Mucosa of stomach (tissue), 1 donor: ENCODE measurements around the gene ASPDH.
A peak's percentile ranks its signal among the peaks of the same experiment; 100 is the strongest.

ENCODE experiments used
- H3K27me3 ChIP-seq: one replicate; pipeline ENCODE4 v1.7.0; 2013; ENCODE audit warnings: mild to moderate bottlenecking, low read length; ENCODE audit not compliant: control insufficient read depth, insufficient read depth
- H3K36me3 ChIP-seq: one replicate; pipeline ENCODE4 v1.7.0; 2013; ENCODE audit warnings: low read length; ENCODE audit not compliant: control insufficient read depth, insufficient read depth
- H3K4me1 ChIP-seq: one replicate; pipeline ENCODE4 v1.7.0; 2013; ENCODE audit warnings: mild to moderate bottlenecking, low read length; ENCODE audit not compliant: control insufficient read depth, insufficient read depth
- H3K4me3 ChIP-seq: one replicate; pipeline ENCODE4 v1.7.0; 2013; ENCODE audit warnings: low read length
- H3K9ac ChIP-seq: one replicate; pipeline ENCODE4 v1.7.0; 2013; ENCODE audit warnings: mild to moderate bottlenecking, low read length, moderate library complexity
- H3K9me3 ChIP-seq: one replicate; pipeline ENCODE4 v1.7.0; 2013; ENCODE audit warnings: mild to moderate bottlenecking, low read length, moderate library complexity; ENCODE audit not compliant: control insufficient read depth
- donor health status: Pancreatic carcinoma.

ASPDH gene

GRCh38 chr19:50518091-50519005 is 4.6 kb upstream of the ASPDH start:
- H3K4me3 ChIP-seq, result no peak overlapping the region
- H3K4me1 ChIP-seq, result no peaks in the 10 kb centered on the region
- no peaks in the 10 kb centered on the region for H3K9me3 ChIP-seq
- H3K9ac ChIP-seq, result no peak overlapping the region
- no peaks in the 10 kb centered on the region for H3K36me3 ChIP-seq
- no peaks in the 10 kb centered on the region for H3K27me3 ChIP-seq

- H3K36me3 ChIP-seq, result no peaks in the 10 kb centered on the region
- H3K4me1 ChIP-seq, result no peaks in the 10 kb centered on the region
- H3K27me3 ChIP-seq, result no peaks in the 10 kb centered on the region
- no peak overlapping the region for H3K4me3 ChIP-seq
- no peaks in the 10 kb centered on the region for H3K9me3 ChIP-seq
- H3K9ac ChIP-seq, result no peak overlapping the region
These were observed 4.0 kb upstream of the ASPDH start for GRCh38 chr19:50517704-50518075.

GRCh38 chr19:50516964-50517703 is 3.4 kb upstream of the ASPDH start:
- H3K9me3 ChIP-seq, result no peaks in the 10 kb centered on the region
- no peak overlapping the region for H3K9ac ChIP-seq
- no peaks in the 10 kb centered on the region for H3K27me3 ChIP-seq
- H3K36me3 ChIP-seq, result no peaks in the 10 kb centered on the region
- H3K4me1 ChIP-seq, result no peaks in the 10 kb centered on the region
- H3K4me3 ChIP-seq, result no peak overlapping the region

GRCh38 chr19:50516456-50516855 is 2.7 kb upstream of the ASPDH start:
- no peaks in the 10 kb centered on the region for H3K4me1 ChIP-seq

GRCh38 chr19:50515168-50515561 is 1.5 kb upstream of the ASPDH start:
- H3K4me1 ChIP-seq, result peaks cover 6% of the 10 kb centered on the region
- H3K9me3 ChIP-seq, result no peaks in the 10 kb centered on the region
- H3K9ac ChIP-seq, result no peak overlapping the region
- H3K36me3 ChIP-seq, result no peaks in the 10 kb centered on the region
- H3K4me3 ChIP-seq, result no peak overlapping the region
- no peaks in the 10 kb centered on the region for H3K27me3 ChIP-seq

More at GRCh38 chr19:50516456-50516855, 2.7 kb upstream of the ASPDH start:
- no peak overlapping the region for H3K9ac ChIP-seq
- no peaks in the 10 kb centered on the region for H3K36me3 ChIP-seq
- no peaks in the 10 kb centered on the region for H3K9me3 ChIP-seq
- no peaks in the 10 kb centered on the region for H3K27me3 ChIP-seq
- no peak overlapping the region for H3K4me3 ChIP-seq

GRCh38 chr19:50514346-50515167 is 844 bp upstream of the ASPDH start:
- H3K9ac ChIP-seq, result no peak overlapping the region
- H3K4me3 ChIP-seq, result no peak overlapping the region
- no peaks in the 10 kb centered on the region for H3K27me3 ChIP-seq
- H3K9me3 ChIP-seq, result no peaks in the 10 kb centered on the region
- H3K36me3 ChIP-seq, result no peaks in the 10 kb centered on the region
- peaks cover 8% of the 10 kb centered on the region for H3K4me1 ChIP-seq

- H3K4me3 ChIP-seq, result no peak overlapping the region
- no peaks in the 10 kb centered on the region for H3K9me3 ChIP-seq
- no peaks in the 10 kb centered on the region for H3K36me3 ChIP-seq
- peaks cover 8% of the 10 kb centered on the region for H3K4me1 ChIP-seq
- no peak overlapping the region for H3K9ac ChIP-seq
- H3K27me3 ChIP-seq, result no peaks in the 10 kb centered on the region
These were observed 541 bp downstream of the ASPDH start for GRCh38 chr19:50512999-50513745.

GRCh38 chr19:50512112-50512998 is 1.4 kb downstream of the ASPDH start:
- Histone ChIP-seq H3K27me3 (no peaks in the 10 kb centered on the region), H3K4me1 (peaks cover 8% of the 10 kb centered on the region), H3K9ac (no peak overlapping the region), H3K36me3 (no peaks in the 10 kb centered on the region), H3K9me3 (no peaks in the 10 kb centered on the region), H3K4me3 (no peak overlapping the region)

- Histone ChIP-seq H3K9ac (peak within 1 kb of the TSS; percentile 68), H3K4me3 (peak within 1 kb of the TSS; percentile 77), H3K9me3 (no peaks in the 10 kb centered on the region)
These were observed 2.5 kb downstream of the ASPDH start, which contains the start of gene JOSD2 for GRCh38 chr19:50511069-50511822. Gene JOSD2 (minus strand): TSS chr19:50511191. CDS start chr19:50510431, 760 bp downstream.

GRCh38 chr19:50510700-50511068 is 3.0 kb downstream of the ASPDH start:
- Histone ChIP-seq H3K4me1 (peaks cover 8% of the 10 kb centered on the region), H3K4me3 (peak overlapping the region; percentile 77), H3K9me3 (no peaks in the 10 kb centered on the region), H3K27me3 (no peaks in the 10 kb centered on the region), H3K36me3 (no peaks in the 10 kb centered on the region), H3K9ac (peak overlapping the region; percentile 68)

More at GRCh38 chr19:50511069-50511822, 2.5 kb downstream of the ASPDH start, which contains the start of gene JOSD2:
- no peaks in the 10 kb centered on the region for H3K36me3 ChIP-seq
- peaks cover 8% of the 10 kb centered on the region for H3K4me1 ChIP-seq
- no peaks in the 10 kb centered on the region for H3K27me3 ChIP-seq
